ENCODE data around the gene PTGER1. TPM values are rescaled to one million over a fixed set of nuclear protein-coding genes. Genes with fewer than 3 reads are reported as not detected.
A peak's percentile ranks its signal among the peaks of the same experiment; 100 is the strongest.

The PTGER1 gene
- total and polyA plus RNA-seq, 9 of the 15 experiments (the other 6 are each of a cell fraction or from before 2014, with no cell fraction given) = 0.06 to 0.36 (median 0.31) TPM; not detected in 5

- no TSS peak for BruUV-seq (replicated peaks)
- POLR2A ChIA-PET = interaction anchor here (0.6 to 1.5 kb wide), 9 partner anchors 9 to 314 kb away, joined by 3 to 9 read pairs (median 6); partner anchors contain the start of gene ASF1B
- ATAC-seq = peak; percentile 100
- in situ Hi-C loops (cut with MboI) = no loop called here
- no peaks in the 10 kb centered on the region for H3K27me3 ChIP-seq (ENCODE audit: control insufficient read depth in 2 of 2, insufficient read depth in 2 of 2, low read length in 2 of 2)
- H3K9me3 ChIP-seq (replicated peaks; ENCODE audit: control insufficient read depth, insufficient read depth, low read depth, low read length) = no peaks in the 10 kb centered on the region
- H3K9me1 ChIP-seq (ENCODE audit: control insufficient read depth, insufficient read depth, low read length) = peaks cover 5% of the 10 kb centered on the region
- H3K36me3 ChIP-seq (ENCODE audit: control insufficient read depth, insufficient read depth, low read length) = peaks cover 70% of the 10 kb centered on the region
- H3K27ac ChIP-seq (ENCODE audit: extremely low read depth, low read depth, low read length) = peak overlapping the region; percentile 68
- no peak overlapping the region for H3K4me3 ChIP-seq
- peaks cover 6 to 23% of the 10 kb centered on the region in 2 experiments; a peak in 4 of 5 replicates for H3K4me1 ChIP-seq (replicated peaks in 1 of 2; ENCODE audit: control insufficient read depth in 2 of 2, insufficient read depth in 2 of 2, low read length in 2 of 2)
- peaks cover 7% of the 10 kb centered on the region; the same call in 1 of the 3 replicates for H3K79me2 ChIP-seq (ENCODE audit: control insufficient read depth, insufficient read depth, low read length)
- H2AFZ ChIP-seq (ENCODE audit: low read depth, low read length) = peak overlapping the region; percentile 86
- no peaks in the 10 kb centered on the region for H4K20me1 ChIP-seq (replicated peaks; ENCODE audit: control insufficient read depth, insufficient read depth, low read length)
- peak; percentile 98 to 100 (median 99) for DNase-seq (ENCODE audit: extremely low read depth in 1 of 4, low spot score in 3 of 4)
- 19% methylated on average over 25 of the region's 30 CpGs for WGBS (ENCODE audit: insufficient coverage, low coverage, missing lambda C conversion rate)
- CTCF ChIA-PET (ENCODE audit: low intra/inter-chr PET ratio) = no interaction called here
- H3K9ac ChIP-seq (ENCODE audit: insufficient read depth in 1 of 2, low read depth in 2 of 2, low read length in 2 of 2) = peak overlapping the region; percentile 16 to 89
- peak overlapping the region; percentile 35; the same call in 1 of the 2 replicates for H3K4me2 ChIP-seq (ENCODE audit: insufficient read depth, low read length)
- intact Hi-C loops (cut with micrococcal nuclease) = no loop called here
- FAIRE-seq = peak; percentile 99
- TF ChIP-seq HDGF (IDR thresholded peaks at IDR 0.05) (peak; percentile 61; the same call in 1 of the 2 replicates), ZNF764 (CRISPR knock-in tag; IDR thresholded peaks at IDR 0.05; ENCODE audit: low read depth) (no peak), KAT7 (CRISPR knock-in tag; IDR thresholded peaks at IDR 0.05; ENCODE audit: borderline replicate concordance) (no peak), FOXM1 (IDR thresholded peaks at IDR 0.05; ENCODE audit: low read depth) (no peak), FOXM1 (CRISPR knock-in tag; IDR thresholded peaks at IDR 0.05; ENCODE audit: low read depth) (0 out of 2 replicates have a peak, but pooled peaks have one; percentile 38), MECOM (CRISPR knock-in tag; IDR thresholded peaks at IDR 0.05) (0 out of 2 replicates have a peak, but pooled peaks have one; percentile 20), POLR2A (conservative IDR thresholded peaks at IDR 0.05) (peak; percentile 55; the same call in 1 of the 2 replicates), HMGN3 (IDR thresholded peaks at IDR 0.05; ENCODE audit: borderline replicate concordance, extremely low read depth, insufficient read length, low read depth, low read length) (peak; percentile 57), RHOXF2B (CRISPR knock-in tag; conservative IDR thresholded peaks at IDR 0.05) (no peak), TCF7 (IDR thresholded peaks at IDR 0.05; ENCODE audit: borderline replicate concordance) (no peak), FOXK1 (CRISPR knock-in tag; IDR thresholded peaks at IDR 0.05; ENCODE audit: borderline replicate concordance) (no peak), ZNF24 (IDR thresholded peaks at IDR 0.05) (no peak), MAFF (IDR thresholded peaks at IDR 0.05; ENCODE audit: low read length) (no peak), NRF1 (conservative IDR thresholded peaks at IDR 0.05 in 1 of 2, IDR thresholded peaks at IDR 0.05 in 1 of 2) (peak; percentile 93 to 95), ZNF165 (CRISPR knock-in tag; IDR thresholded peaks at IDR 0.05; ENCODE audit: borderline replicate concordance) (no peak)
- TF ChIP-seq, protein P1, sequence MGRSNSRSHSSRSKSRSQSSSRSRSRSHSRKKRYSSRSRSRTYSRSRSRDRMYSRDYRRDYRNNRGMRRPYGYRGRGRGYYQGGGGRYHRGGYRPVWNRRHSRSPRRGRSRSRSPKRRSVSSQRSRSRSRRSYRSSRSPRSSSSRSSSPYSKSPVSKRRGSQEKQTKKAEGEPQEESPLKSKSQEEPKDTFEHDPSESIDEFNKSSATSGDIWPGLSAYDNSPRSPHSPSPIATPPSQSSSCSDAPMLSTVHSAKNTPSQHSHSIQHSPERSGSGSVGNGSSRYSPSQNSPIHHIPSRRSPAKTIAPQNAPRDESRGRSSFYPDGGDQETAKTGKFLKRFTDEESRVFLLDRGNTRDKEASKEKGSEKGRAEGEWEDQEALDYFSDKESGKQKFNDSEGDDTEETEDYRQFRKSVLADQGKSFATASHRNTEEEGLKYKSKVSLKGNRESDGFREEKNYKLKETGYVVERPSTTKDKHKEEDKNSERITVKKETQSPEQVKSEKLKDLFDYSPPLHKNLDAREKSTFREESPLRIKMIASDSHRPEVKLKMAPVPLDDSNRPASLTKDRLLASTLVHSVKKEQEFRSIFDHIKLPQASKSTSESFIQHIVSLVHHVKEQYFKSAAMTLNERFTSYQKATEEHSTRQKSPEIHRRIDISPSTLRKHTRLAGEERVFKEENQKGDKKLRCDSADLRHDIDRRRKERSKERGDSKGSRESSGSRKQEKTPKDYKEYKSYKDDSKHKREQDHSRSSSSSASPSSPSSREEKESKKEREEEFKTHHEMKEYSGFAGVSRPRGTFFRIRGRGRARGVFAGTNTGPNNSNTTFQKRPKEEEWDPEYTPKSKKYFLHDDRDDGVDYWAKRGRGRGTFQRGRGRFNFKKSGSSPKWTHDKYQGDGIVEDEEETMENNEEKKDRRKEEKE (IDR thresholded peaks at IDR 0.05; ENCODE audit: borderline replicate concordance in 1 of 2, control insufficient read depth in 1 of 2, low read depth in 2 of 2, low read length in 1 of 2) = no peak
- TF ChIP-seq, protein P2, sequence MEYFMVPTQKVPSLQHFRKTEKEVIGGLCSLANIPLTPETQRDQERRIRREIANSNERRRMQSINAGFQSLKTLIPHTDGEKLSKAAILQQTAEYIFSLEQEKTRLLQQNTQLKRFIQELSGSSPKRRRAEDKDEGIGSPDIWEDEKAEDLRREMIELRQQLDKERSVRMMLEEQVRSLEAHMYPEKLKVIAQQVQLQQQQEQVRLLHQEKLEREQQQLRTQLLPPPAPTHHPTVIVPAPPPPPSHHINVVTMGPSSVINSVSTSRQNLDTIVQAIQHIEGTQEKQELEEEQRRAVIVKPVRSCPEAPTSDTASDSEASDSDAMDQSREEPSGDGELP (CRISPR knock-in tag; IDR thresholded peaks at IDR 0.05; ENCODE audit: borderline replicate concordance) = peak; percentile 47; the same call in 1 of the 2 replicates
Measured at GRCh38 chr19:14450168-14450874, 24.8 kb downstream of the PTGER1 start.
